NCI-H1092 (cell line): ENCODE measurements around the gene DNAJC11.
"Not testable (repeated sequence)": the region's sequence is repeated elsewhere in the genome, so short reads cannot be mapped to it uniquely, and the experiment has no call there.

ENCODE experiments used
- DNase-seq: peaks from one replicate; lab custom pipeline; 2025; lab: John Stamatoyannopoulos, UW

The DNAJC11 gene

GRCh38 chr1:6652986-6653385 is 48.6 kb downstream of the DNAJC11 start:
- DNase-seq: no peak

GRCh38 chr1:6651909-6652308 is 49.7 kb downstream of the DNAJC11 start:
- DNase-seq: no peak

GRCh38 chr1:6648556-6648955 is 53.1 kb downstream of the DNAJC11 start:
- DNase-seq: no peak

GRCh38 chr1:6646499-6647148 is 55.0 kb downstream of the DNAJC11 start:
- no peak for DNase-seq

- no peak for DNase-seq
Measured at GRCh38 chr1:6645018-6645417, 56.6 kb downstream of the DNAJC11 start.

GRCh38 chr1:6640867-6641266 is 60.7 kb downstream of the DNAJC11 start:
- DNase-seq: not testable (repeated sequence)

- no peak for DNase-seq
Measured at GRCh38 chr1:6638226-6638625, 63.4 kb downstream of the DNAJC11 start.

- DNase-seq: no peak
Measured at GRCh38 chr1:6637770-6638169, 63.8 kb downstream of the DNAJC11 start.

- DNase-seq: not testable (repeated sequence)
Measured at GRCh38 chr1:6636778-6637177, 64.8 kb downstream of the DNAJC11 start.

- no peak for DNase-seq
Measured at GRCh38 chr1:6635910-6636760, 65.5 kb downstream of the DNAJC11 start.

GRCh38 chr1:6635161-6635909 is 66.3 kb downstream of the DNAJC11 start:
- no peak for DNase-seq

GRCh38 chr1:6634371-6635052 is 67.1 kb downstream of the DNAJC11 start:
- no peak for DNase-seq

GRCh38 chr1:6632588-6633514 is 68.8 kb downstream of the DNAJC11 start:
- no peak for DNase-seq

GRCh38 chr1:6631058-6631457 is 70.6 kb downstream of the DNAJC11 start:
- no peak for DNase-seq

- no peak for DNase-seq
Measured at GRCh38 chr1:6630027-6630426, 71.6 kb downstream of the DNAJC11 start.

- no peak for DNase-seq
Measured at GRCh38 chr1:6628971-6629479, 72.6 kb downstream of the DNAJC11 start.

GRCh38 chr1:6627841-6628545 is 73.6 kb downstream of the DNAJC11 start:
- DNase-seq: no peak

GRCh38 chr1:6627031-6627430 is 74.6 kb downstream of the DNAJC11 start:
- no peak for DNase-seq

GRCh38 chr1:6625584-6626149 is 75.9 kb downstream of the DNAJC11 start:
- no peak for DNase-seq
